Activated CD8-positive, alpha-beta memory T cell treated with anti-CD3 and anti-CD28 coated beads for 24 hours (primary cell): Measurements from ENCODE around the gene CASK.

Source experiments
- DNase-seq: peaks from one replicate; pipeline ENCODE4 v3.0.0-alpha.2; 2020

The CASK gene

GRCh38 chrX:41906515-41907187 lies 16.7 kb downstream of the CASK start:
- no peak for DNase-seq

GRCh38 chrX:41903544-41903943 lies 19.8 kb downstream of the CASK start:
- no peak for DNase-seq

- DNase-seq: no peak
These were observed 23.0 kb downstream of the CASK start for GRCh38 chrX:41900321-41900720.

GRCh38 chrX:41895826-41896225 lies 27.5 kb downstream of the CASK start:
- no peak for DNase-seq

- no peak for DNase-seq
These were observed 33.3 kb downstream of the CASK start for GRCh38 chrX:41890026-41890423.

GRCh38 chrX:41889317-41890025 lies 33.9 kb downstream of the CASK start:
- no peak for DNase-seq

- DNase-seq: no peak
These were observed 35.7 kb downstream of the CASK start for GRCh38 chrX:41887691-41888090.

GRCh38 chrX:41885724-41886123 lies 37.6 kb downstream of the CASK start:
- no peak for DNase-seq

- DNase-seq: no peak
These were observed 42.2 kb downstream of the CASK start for GRCh38 chrX:41881166-41881565.

GRCh38 chrX:41877167-41877566 lies 46.2 kb downstream of the CASK start:
- DNase-seq: no peak

GRCh38 chrX:41875142-41875541 lies 48.2 kb downstream of the CASK start:
- no peak for DNase-seq

GRCh38 chrX:41870719-41871151 lies 52.6 kb downstream of the CASK start:
- no peak for DNase-seq

- DNase-seq: no peak
These were observed 54.9 kb downstream of the CASK start for GRCh38 chrX:41868392-41868977.

GRCh38 chrX:41863343-41864203 lies 59.8 kb downstream of the CASK start:
- DNase-seq: no peak

GRCh38 chrX:41862562-41863184 lies 60.7 kb downstream of the CASK start:
- DNase-seq: no peak

- DNase-seq: no peak
These were observed 65.1 kb downstream of the CASK start for GRCh38 chrX:41858161-41858775.

GRCh38 chrX:41857670-41858069 lies 65.7 kb downstream of the CASK start:
- no peak for DNase-seq

GRCh38 chrX:41846714-41847113 lies 76.6 kb downstream of the CASK start:
- no peak for DNase-seq

- no peak for DNase-seq
These were observed 85.9 kb downstream of the CASK start for GRCh38 chrX:41837270-41837944.

- no peak for DNase-seq
These were observed 94.5 kb downstream of the CASK start for GRCh38 chrX:41828826-41829225.

- DNase-seq: no peak
These were observed 95.5 kb downstream of the CASK start for GRCh38 chrX:41827886-41828285.

- no peak for DNase-seq
These were observed 97.6 kb downstream of the CASK start for GRCh38 chrX:41825796-41826195.
